Endothelial cell of umbilical vein (primary cell): Measurements from ENCODE around the gene CAMK2N1. TPM values are rescaled to one million over a fixed set of nuclear protein-coding genes. Genes with fewer than 3 reads are reported as not detected.

Experiments used
- BruUV-seq: library from RNA; stranded (reverse); fragments of 400-500 nt; replicated peaks from 2 replicates; lab custom pipeline; 2021; lab: Mats Ljungman, UMichigan
- CTCF ChIA-PET: fragments of 300-600, 350-600 bp; sonication (Branson Sonifier 250); formaldehyde crosslinking; loops from one replicate; lab custom pipeline; 2021; ENCODE audit warnings: antibody characterized with exemption, inconsistent platforms; lab: Charles Lee
- POLR2A ChIA-PET: fragments of 300-600, 350-600 bp; sonication (Branson Sonifier 250); formaldehyde crosslinking; loops from one replicate; lab custom pipeline; 2021; ENCODE audit warnings: antibody characterized with exemption, inconsistent platforms; lab: Charles Lee
- DNase-seq: peaks from one replicate; pipeline ENCODE4 v3.0.0-alpha.2; 2011; ENCODE audit warnings: low read depth, low spot score
- FAIRE-seq: peaks from 2 replicates; lab custom pipeline; 2011; peaks lifted over from hg19 to GRCh38; lab: Jason Lieb, UNC
- H2AFZ ChIP-seq: 2 replicates; pipeline ENCODE4 v1.6.0; 2012; ENCODE audit warnings: low read depth, low read length, control low read depth, inconsistent platforms
- H3K27ac ChIP-seq: 2 replicates; pipeline ENCODE4 v1.5.1; 2011; ENCODE audit warnings: low read depth, mild to moderate bottlenecking, control low read depth, low read length, moderate library complexity; ENCODE audit not compliant: insufficient read depth
- H3K27me3 ChIP-seq, 2 experiments: 2 replicates each; pipeline versions ENCODE4 v1.6.0 to v1.6.1; 2011; ENCODE audit warnings: low read length in 2 of 2, mixed read lengths in 1 of 2; ENCODE audit not compliant: control insufficient read depth in 2 of 2, insufficient read depth in 2 of 2
- H3K36me3 ChIP-seq, 2 experiments: 2 replicates in 1 of 2; 3 replicates in 1 of 2; pipeline ENCODE4 v1.5.1; 2011; ENCODE audit warnings: low read length in 2 of 2, mild to moderate bottlenecking in 1 of 2, moderate library complexity in 1 of 2; ENCODE audit not compliant: control insufficient read depth in 2 of 2, insufficient read depth in 2 of 2; ENCODE audit errors: extremely low read depth in 1 of 2
- H3K4me1 ChIP-seq: 3 replicates; pipeline ENCODE4 v1.5.1; 2011; ENCODE audit warnings: mild to moderate bottlenecking, low read length; ENCODE audit not compliant: control insufficient read depth, insufficient read depth; ENCODE audit errors: extremely low read depth
- H3K4me2 ChIP-seq: 2 replicates; pipeline ENCODE4 v1.6.1; 2011; ENCODE audit warnings: low read length, control low read depth, mixed read lengths; ENCODE audit not compliant: insufficient read depth
- H3K4me3 ChIP-seq, 3 experiments: fragments of 200-600 bp in 1 of 3; sonication (generic), shearing (Covaris generic) in 1 of 3; replicated peaks in 1 of 3; 2 replicates each; pipeline ENCODE4 v1.5.1; 2011 to 2016; ENCODE audit warnings: control low read depth in 3 of 3, low read length in 3 of 3, mild to moderate bottlenecking in 2 of 3, inconsistent platforms in 1 of 3, low read depth in 1 of 3, moderate library complexity in 1 of 3; ENCODE audit not compliant: insufficient read depth in 1 of 3
- H3K79me2 ChIP-seq: 2 replicates; pipeline ENCODE4 v1.6.0; 2012; ENCODE audit warnings: low read length, inconsistent platforms; ENCODE audit not compliant: control insufficient read depth, insufficient read depth
- H3K9ac ChIP-seq: replicated peaks from 2 replicates; pipeline ENCODE3; 2011; ENCODE audit warnings: low read length, control low read depth; ENCODE audit not compliant: insufficient read depth; ENCODE audit errors: extremely low read depth
- H3K9me1 ChIP-seq: replicated peaks from 3 replicates; pipeline ENCODE4 v1.6.0; 2011; ENCODE audit warnings: mild to moderate bottlenecking, low read length; ENCODE audit not compliant: control insufficient read depth, insufficient read depth; ENCODE audit errors: extremely low read depth
- H3K9me3 ChIP-seq: replicated peaks from 2 replicates; pipeline ENCODE4 v1.5.1; 2012; ENCODE audit warnings: low read length, inconsistent platforms; ENCODE audit not compliant: control insufficient read depth, insufficient read depth
- H4K20me1 ChIP-seq: replicated peaks from 2 replicates; pipeline ENCODE3; 2011; ENCODE audit warnings: mild to moderate bottlenecking, low read length; ENCODE audit not compliant: control insufficient read depth, insufficient read depth; ENCODE audit errors: extremely low read depth
- EZH2 ChIP-seq: IDR thresholded peaks from 2 replicates; pipeline ENCODE4 v1.6.1; 2012; ENCODE audit warnings: borderline replicate concordance, low read depth, mild to moderate bottlenecking, moderate library complexity, low read length, inconsistent platforms; ENCODE audit not compliant: severe bottlenecking
- JUN ChIP-seq: IDR thresholded peaks from 2 replicates; pipeline ENCODE4 v1.6.1; 2011; ENCODE audit warnings: borderline replicate concordance, low read depth; ENCODE audit not compliant: insufficient read length, insufficient read depth
- POLR2A ChIP-seq: IDR thresholded peaks from 2 replicates; pipeline ENCODE4 v1.6.1; 2012; ENCODE audit warnings: low read depth, mild to moderate bottlenecking, control low read depth, low read length
- POLR2AphosphoS5 ChIP-seq: IDR thresholded peaks from 2 replicates; pipeline ENCODE4 v1.6.1; 2012; ENCODE audit warnings: low read depth, mild to moderate bottlenecking, control low read depth, low read length, moderate library complexity; ENCODE audit not compliant: insufficient read depth
- dilution Hi-C: fragments of 300-500 bp; cut with MboI; formaldehyde crosslinking; loops from one replicate; pipeline ENCODE4 v1.15.0; 2019; ENCODE audit warnings: low sequenced_read_pairs; ENCODE audit not compliant: extremely low pct_ligation_motif_present
- intact Hi-C: fragments of 100-400 bp; cut with micrococcal nuclease; formaldehyde crosslinking; loops from one replicate; pipeline ENCODE4 v1.10.0; 2022
- polyA plus RNA-seq, 4 experiments: library from polyadenylated mRNA; depleted of rRNA in 3 of 4; stranded (reverse) in 3 of 4; unstranded in 1 of 4; fragments of >200 nt; gene quantifications; 2 replicates each; pipeline versions ENCODE4 v1.2.1 to v1.2.3, GENCODE V29; 2011 to 2012; ENCODE audit warnings: missing spikeins in 1 of 4
- total RNA-seq: library from RNA; stranded (reverse); gene quantifications from 2 replicates; pipeline ENCODE4 v1.2.3, GENCODE V29; 2021
- TF ChIP-seq, protein P1 (sequence below): IDR thresholded peaks from 2 replicates; pipeline ENCODE4 v1.6.1; 2011; ENCODE audit not compliant: insufficient read depth, insufficient read length
- TF ChIP-seq, protein P2 (sequence below), 2 donors: IDR thresholded peaks; 1 replicate in 1 of 2; 2 replicates in 1 of 2; pipeline ENCODE4 v1.5.1; 2011; ENCODE audit warnings: low read length in 2 of 2, mild to moderate bottlenecking in 2 of 2, moderate library complexity in 2 of 2, control low read depth in 1 of 2, inconsistent platforms in 1 of 2, low read depth in 1 of 2; ENCODE audit not compliant: insufficient read depth in 1 of 2; ENCODE audit errors: extremely low read depth in 1 of 2

CAMK2N1 gene
- total and polyA plus RNA-seq, 2 donors (not counting 3 experiments of a cell fraction or from before 2014, with no cell fraction given): 3.3 to 18.3 TPM

DNA sequence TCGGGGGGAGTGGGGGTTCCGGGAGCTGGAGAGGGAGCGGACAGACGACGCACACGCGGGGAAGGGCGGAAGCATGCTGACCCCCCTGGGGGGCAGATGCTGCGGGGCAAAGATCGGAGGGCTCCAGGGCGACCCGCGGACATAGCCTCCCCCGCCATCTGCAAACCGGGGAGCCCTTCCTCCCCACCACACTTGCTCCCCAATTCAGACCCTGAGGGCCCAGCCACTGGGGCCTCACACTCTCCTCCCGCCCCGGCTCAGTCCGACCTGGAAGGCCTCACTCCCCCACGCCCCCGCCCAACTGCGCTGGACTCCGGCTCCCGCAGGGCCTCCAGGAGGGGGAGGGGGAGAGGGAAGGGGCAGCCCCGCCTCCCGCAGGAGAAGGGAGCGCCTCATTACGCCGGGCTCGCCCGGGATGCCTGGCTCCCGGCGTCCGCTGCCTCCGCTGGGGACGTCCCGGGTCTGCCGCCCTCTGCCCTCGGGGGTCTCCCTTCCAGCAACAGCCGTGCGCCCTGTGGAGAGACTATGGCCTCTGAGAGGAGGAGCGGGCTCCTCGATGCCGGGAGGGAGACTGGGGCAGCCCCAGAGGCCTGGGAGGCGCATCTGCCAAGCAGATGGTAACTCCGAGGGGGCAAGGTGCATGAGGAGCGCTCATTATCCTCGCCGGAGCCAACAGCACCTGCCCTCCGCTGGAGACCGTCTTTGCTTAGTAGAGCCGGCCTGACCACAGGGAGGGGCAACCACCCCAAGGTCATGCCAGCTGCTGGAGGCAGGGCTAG is 636 bp upstream of the CAMK2N1 start:
- POLR2A ChIA-PET: interaction anchor here (1.2 kb wide), 1 partner anchor 8 kb away, joined by 4 read pairs; no protein-coding TSS in a partner anchor
- H3K9me3 ChIP-seq: no peaks in the 10 kb centered on the region
- H3K9me1 ChIP-seq: no peaks in the 10 kb centered on the region
- no peaks in the 10 kb centered on the region for H4K20me1 ChIP-seq
- H3K9ac ChIP-seq: peak overlapping the region; percentile 65
- peak overlapping the region; percentile 76 for H3K4me2 ChIP-seq
- intact Hi-C loops (loop anchor here (1.0 to 5.0 kb wide), 2 partner anchors 8 to 1174 kb away; partner anchors contain the start of genes AKR7A2 and SLC66A1), dilution Hi-C loops (no loop called here)
- H3K27me3 ChIP-seq: peaks cover 0 to 3% of the 10 kb centered on the region in 2 experiments
- no peaks in the 10 kb centered on the region for H3K36me3 ChIP-seq
- peaks cover 12% of the 10 kb centered on the region for H3K4me1 ChIP-seq
- CTCF ChIA-PET: interaction anchor here (0.6 to 6.2 kb wide), 5 partner anchors 7 to 274 kb away, joined by 3 to 45 read pairs (median 3); no protein-coding TSS in a partner anchor
- peak; percentile 42 for DNase-seq
- H3K79me2 ChIP-seq: no peaks in the 10 kb centered on the region
- no peak for FAIRE-seq
- peak overlapping the region; percentile 70 for H2AFZ ChIP-seq
- TF ChIP-seq JUN: no peak
- TF ChIP-seq, protein P1, sequence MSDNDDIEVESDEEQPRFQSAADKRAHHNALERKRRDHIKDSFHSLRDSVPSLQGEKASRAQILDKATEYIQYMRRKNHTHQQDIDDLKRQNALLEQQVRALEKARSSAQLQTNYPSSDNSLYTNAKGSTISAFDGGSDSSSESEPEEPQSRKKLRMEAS: no peak
- no peak for TF ChIP-seq EZH2
- TF ChIP-seq POLR2A: peak; percentile 35
- TF ChIP-seq POLR2AphosphoS5: no peak
- TF ChIP-seq, protein P2, sequence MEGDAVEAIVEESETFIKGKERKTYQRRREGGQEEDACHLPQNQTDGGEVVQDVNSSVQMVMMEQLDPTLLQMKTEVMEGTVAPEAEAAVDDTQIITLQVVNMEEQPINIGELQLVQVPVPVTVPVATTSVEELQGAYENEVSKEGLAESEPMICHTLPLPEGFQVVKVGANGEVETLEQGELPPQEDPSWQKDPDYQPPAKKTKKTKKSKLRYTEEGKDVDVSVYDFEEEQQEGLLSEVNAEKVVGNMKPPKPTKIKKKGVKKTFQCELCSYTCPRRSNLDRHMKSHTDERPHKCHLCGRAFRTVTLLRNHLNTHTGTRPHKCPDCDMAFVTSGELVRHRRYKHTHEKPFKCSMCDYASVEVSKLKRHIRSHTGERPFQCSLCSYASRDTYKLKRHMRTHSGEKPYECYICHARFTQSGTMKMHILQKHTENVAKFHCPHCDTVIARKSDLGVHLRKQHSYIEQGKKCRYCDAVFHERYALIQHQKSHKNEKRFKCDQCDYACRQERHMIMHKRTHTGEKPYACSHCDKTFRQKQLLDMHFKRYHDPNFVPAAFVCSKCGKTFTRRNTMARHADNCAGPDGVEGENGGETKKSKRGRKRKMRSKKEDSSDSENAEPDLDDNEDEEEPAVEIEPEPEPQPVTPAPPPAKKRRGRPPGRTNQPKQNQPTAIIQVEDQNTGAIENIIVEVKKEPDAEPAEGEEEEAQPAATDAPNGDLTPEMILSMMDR (IDR thresholded peaks at IDR 0.05; ENCODE audit: extremely low read depth in 1 of 2, insufficient read depth in 1 of 2, low read depth in 1 of 2, low read length in 2 of 2): no peak
- no peak overlapping the region for H3K27ac ChIP-seq
- no TSS peak for BruUV-seq
- H3K4me3 ChIP-seq: peak overlapping the region; percentile 42 to 54 (median 47)
